HL-60 (cell line): Measurements from ENCODE around the gene CD81.
A peak's percentile ranks its signal among the peaks of the same experiment; 100 is the strongest.

ENCODE experiments used
- DNase-seq, 2 experiments: peaks; one replicate each; pipeline ENCODE4 v3.0.0-alpha.2; 2010 to 2020; ENCODE audit warnings: low read depth in 1 of 2, low spot score in 1 of 2
- H3K27ac ChIP-seq: fragments of 250-450 bp; sonication (Bioruptor Pico); replicated peaks from 2 replicates; pipeline ENCODE4 v1.5.1; 2020; ENCODE audit warnings: mild to moderate bottlenecking, moderate library complexity
- H3K27me3 ChIP-seq: fragments of 250-450 bp; sonication (Bioruptor Pico); 2 replicates; pipeline ENCODE4 v1.5.1; 2021; ENCODE audit warnings: mild to moderate bottlenecking, moderate library complexity; ENCODE audit not compliant: insufficient read depth, poor library complexity, severe bottlenecking
- H3K4me3 ChIP-seq: replicated peaks from 2 replicates; pipeline ENCODE4 v1.5.1; 2011; ENCODE audit warnings: mild to moderate bottlenecking, control low read depth, low read length; ENCODE audit not compliant: insufficient read depth
- CTCF ChIP-seq: IDR thresholded peaks from one replicate; pipeline ENCODE4 v1.5.1; 2011; ENCODE audit warnings: low read length, control low read depth, inconsistent platforms; ENCODE audit not compliant: insufficient read depth
- GABPA ChIP-seq: IDR thresholded peaks from 2 replicates; pipeline ENCODE4 v1.6.1; 2012; ENCODE audit warnings: low read depth
- POLR2AphosphoS5 ChIP-seq: IDR thresholded peaks from 2 replicates; pipeline ENCODE4 v1.6.1; 2012; ENCODE audit warnings: low read depth
- REST ChIP-seq: IDR thresholded peaks from 2 replicates; pipeline ENCODE4 v1.6.1; 2012; ENCODE audit warnings: low read depth; ENCODE audit not compliant: insufficient replicate concordance
- SPI1 ChIP-seq: IDR thresholded peaks from 2 replicates; pipeline ENCODE4 v1.6.1; 2012; ENCODE audit warnings: low read depth, mild to moderate bottlenecking, borderline replicate concordance

The CD81 gene

DNA sequence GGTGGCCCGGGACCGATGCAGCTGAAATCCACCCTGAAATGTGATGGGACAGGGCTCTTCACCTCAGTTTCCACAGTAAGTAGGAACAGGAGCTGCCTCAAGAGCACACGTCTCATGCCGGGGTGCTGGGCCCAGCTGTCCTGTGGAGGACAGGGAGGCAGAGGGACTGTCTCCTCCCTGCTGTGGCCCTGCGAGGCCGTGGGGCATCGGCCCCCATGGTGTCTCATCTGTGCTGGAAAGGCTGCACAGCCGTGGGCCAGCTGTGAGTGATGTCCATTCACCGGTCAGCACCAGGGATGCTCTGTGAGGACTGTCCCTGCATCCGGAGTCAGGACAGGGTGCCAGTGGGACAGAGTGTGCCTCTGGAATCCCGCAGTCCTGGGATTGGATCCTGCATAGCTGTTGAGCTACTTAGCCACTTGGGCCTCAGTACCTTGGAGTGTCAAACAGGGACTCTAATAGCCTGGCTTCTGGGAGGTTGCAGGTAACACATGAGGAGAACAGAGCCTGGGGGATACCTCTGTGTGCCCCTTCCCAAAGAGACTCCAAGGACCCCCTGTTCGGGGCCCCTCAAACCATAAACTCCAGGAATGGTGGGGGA lies 50.7 kb downstream of the CD81 start:
- H3K27ac ChIP-seq: no peak overlapping the region
- DNase-seq: no peak
- TF ChIP-seq GABPA (no peak), POLR2AphosphoS5 (no peak), SPI1 (no peak), REST (no peak), CTCF (no peak)
- no peaks in the 10 kb centered on the region for H3K27me3 ChIP-seq
- no peak overlapping the region for H3K4me3 ChIP-seq

DNA sequence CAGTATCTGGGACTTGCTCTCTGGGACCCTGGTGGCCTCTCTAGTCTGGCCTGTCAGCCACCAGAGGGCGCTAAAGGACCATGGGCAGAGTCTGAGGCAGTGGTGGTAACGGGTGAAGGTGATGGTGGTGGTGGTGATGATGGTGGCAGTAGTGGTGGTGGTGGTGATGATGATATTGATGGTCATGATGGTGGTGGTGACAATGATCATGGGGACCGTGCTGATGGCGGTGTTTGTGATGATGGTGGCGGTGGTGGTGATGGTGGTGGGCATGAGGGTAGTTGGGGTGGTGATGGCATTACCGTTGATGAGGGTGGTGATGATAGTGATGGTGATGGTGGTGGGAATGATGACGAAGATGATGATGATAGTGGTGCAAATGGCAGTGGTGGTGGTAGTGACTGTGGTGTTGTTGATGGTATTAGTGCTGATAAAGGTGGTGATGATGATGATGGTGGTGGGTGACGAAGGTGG lies 51.2 kb downstream of the CD81 start:
- Histone ChIP-seq H3K27ac (no peak overlapping the region), H3K4me3 (no peak overlapping the region), H3K27me3 (no peaks in the 10 kb centered on the region)
- peak in 1 of 2 experiments; percentile 78 for DNase-seq
- TF ChIP-seq CTCF (peak; percentile 72), REST (no peak), POLR2AphosphoS5 (no peak)

DNA sequence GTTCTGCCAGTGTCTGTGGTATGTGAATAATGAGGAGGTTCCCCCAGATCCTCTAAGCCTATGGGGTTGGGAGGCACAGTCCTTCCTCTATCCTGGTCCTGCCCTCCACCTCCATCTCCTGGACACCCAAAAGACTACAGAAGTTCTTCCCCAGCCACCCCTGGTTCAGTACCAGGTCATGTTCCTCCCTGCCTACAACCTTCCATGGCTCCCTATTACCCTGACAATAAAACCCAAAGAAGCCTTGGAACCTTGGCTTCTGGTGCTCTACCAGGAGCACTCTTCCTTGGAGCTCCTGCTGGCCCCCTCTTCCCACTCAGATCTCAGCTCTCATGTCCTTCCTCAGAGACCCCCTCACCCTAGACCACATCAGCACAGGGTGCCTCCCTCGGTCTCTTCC lies 54.3 kb downstream of the CD81 start:
- no peak overlapping the region for H3K4me3 ChIP-seq
- DNase-seq: no peak
- H3K27ac ChIP-seq: no peak overlapping the region
- no peaks in the 10 kb centered on the region for H3K27me3 ChIP-seq
- TF ChIP-seq POLR2AphosphoS5 (no peak), GABPA (no peak), SPI1 (no peak), REST (no peak), CTCF (no peak)
